B cell (primary cell): ENCODE results near the gene SPSB1.

Experiments
- EZH2 ChIP-seq: IDR thresholded peaks from 2 replicates; pipeline ENCODE4 v1.6.1; 2012; ENCODE audit warnings: borderline replicate concordance, low read depth, mild to moderate bottlenecking, moderate library complexity, low read length; ENCODE audit not compliant: insufficient read depth, poor library complexity, severe bottlenecking
- TF ChIP-seq, protein P1 (sequence below): fragments of 200-600 bp; IDR thresholded peaks from one replicate; pipeline ENCODE4 v1.8.0; 2022; ENCODE audit warnings: antibody characterized with exemption, mild to moderate bottlenecking

DNA sequence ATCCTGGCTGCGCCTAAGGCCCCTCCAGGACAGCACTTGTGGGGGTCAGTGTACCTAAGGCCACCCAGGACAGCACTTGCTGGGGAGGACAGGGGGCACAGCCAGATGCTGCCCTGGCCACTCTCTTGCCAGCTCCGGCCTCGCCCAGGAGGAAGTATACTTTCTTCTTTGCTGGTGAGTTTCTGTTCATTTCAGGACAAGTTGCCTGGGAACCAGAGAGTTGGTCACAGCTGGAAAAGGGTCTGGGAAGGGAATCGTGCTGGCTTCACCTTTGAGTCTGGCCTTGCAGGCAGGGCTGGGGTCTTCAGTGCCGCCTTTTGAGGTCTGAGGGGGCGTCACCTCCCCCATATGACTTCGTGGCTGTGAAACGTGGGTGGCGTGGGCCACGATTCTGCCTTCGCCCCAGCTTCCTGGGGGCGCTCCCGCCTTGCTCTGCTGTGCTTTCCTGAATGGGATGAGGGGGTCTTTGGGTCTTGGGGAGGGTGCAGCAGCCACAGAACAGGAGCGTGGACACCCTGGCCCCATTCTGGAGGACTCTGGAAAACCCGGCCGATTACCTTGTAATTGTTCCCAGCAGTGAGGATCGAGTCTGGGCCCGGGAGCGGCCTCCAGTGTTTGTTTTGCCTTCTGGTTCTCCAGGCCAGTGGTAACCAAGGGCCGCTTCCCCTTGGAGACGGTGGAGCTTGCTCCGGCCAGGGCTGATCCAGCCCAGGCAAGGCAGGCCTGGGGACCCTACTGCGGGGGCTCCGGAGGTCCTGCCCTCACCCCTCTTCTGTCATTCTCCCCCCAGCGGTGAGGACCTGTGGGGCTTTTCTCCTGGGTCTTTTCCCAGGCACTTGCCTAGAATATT, 45.9 kb downstream of the SPSB1 start:
- TF ChIP-seq, protein P1, sequence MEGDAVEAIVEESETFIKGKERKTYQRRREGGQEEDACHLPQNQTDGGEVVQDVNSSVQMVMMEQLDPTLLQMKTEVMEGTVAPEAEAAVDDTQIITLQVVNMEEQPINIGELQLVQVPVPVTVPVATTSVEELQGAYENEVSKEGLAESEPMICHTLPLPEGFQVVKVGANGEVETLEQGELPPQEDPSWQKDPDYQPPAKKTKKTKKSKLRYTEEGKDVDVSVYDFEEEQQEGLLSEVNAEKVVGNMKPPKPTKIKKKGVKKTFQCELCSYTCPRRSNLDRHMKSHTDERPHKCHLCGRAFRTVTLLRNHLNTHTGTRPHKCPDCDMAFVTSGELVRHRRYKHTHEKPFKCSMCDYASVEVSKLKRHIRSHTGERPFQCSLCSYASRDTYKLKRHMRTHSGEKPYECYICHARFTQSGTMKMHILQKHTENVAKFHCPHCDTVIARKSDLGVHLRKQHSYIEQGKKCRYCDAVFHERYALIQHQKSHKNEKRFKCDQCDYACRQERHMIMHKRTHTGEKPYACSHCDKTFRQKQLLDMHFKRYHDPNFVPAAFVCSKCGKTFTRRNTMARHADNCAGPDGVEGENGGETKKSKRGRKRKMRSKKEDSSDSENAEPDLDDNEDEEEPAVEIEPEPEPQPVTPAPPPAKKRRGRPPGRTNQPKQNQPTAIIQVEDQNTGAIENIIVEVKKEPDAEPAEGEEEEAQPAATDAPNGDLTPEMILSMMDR = no peak
- no peak for TF ChIP-seq EZH2
